ENCODE results near the gene RHOT1.

- TF ChIP-seq, protein P1, sequence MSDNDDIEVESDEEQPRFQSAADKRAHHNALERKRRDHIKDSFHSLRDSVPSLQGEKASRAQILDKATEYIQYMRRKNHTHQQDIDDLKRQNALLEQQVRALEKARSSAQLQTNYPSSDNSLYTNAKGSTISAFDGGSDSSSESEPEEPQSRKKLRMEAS (IDR thresholded peaks at IDR 0.05; ENCODE audit: insufficient read depth, insufficient read length) = no peak
- TF ChIP-seq CTCF (IDR thresholded peaks at IDR 0.05; ENCODE audit: extremely low read depth in 1 of 2, insufficient read depth in 1 of 2, low read depth in 1 of 2, low read length in 2 of 2) = no peak
Measured at GRCh38 chr17:32174889-32175288, 32.6 kb downstream of the RHOT1 start.

Data from endothelial cell of umbilical vein (primary cell).